Keratinocyte (primary cell): ENCODE measurements around the gene SORBS2. TPM values are rescaled to one million over a fixed set of nuclear protein-coding genes. Genes with fewer than 3 reads are reported as not detected.

Experiments
- DNase-seq: peaks from one replicate; pipeline ENCODE4 v3.0.0-alpha.2; 2011; ENCODE audit warnings: low read depth, missing footprints, low spot score
- FAIRE-seq: peaks from 2 replicates; lab custom pipeline; 2011; peaks lifted over from hg19 to GRCh38; lab: Jason Lieb, UNC
- H2AFZ ChIP-seq: 2 replicates; pipeline ENCODE4 v1.6.0; 2012; ENCODE audit warnings: low read length, control low read depth, inconsistent platforms; ENCODE audit not compliant: control insufficient read depth
- H3K27ac ChIP-seq: 2 replicates; pipeline ENCODE4 v1.5.1; 2011; ENCODE audit warnings: low read length; ENCODE audit not compliant: control insufficient read depth, insufficient read depth
- H3K27me3 ChIP-seq: 3 replicates; pipeline ENCODE4 v1.6.0; 2011; ENCODE audit warnings: low read length; ENCODE audit not compliant: control insufficient read depth, insufficient read depth; ENCODE audit errors: extremely low read depth
- H3K36me3 ChIP-seq, 2 experiments: 2 replicates in 1 of 2; 3 replicates in 1 of 2; pipeline ENCODE4 v1.5.1; 2011; ENCODE audit warnings: low read length in 2 of 2, mild to moderate bottlenecking in 1 of 2; ENCODE audit not compliant: control insufficient read depth in 2 of 2, insufficient read depth in 2 of 2; ENCODE audit errors: extremely low read depth in 1 of 2
- H3K4me1 ChIP-seq: 3 replicates; pipeline ENCODE4 v1.5.1; 2011; ENCODE audit warnings: low read length; ENCODE audit not compliant: control insufficient read depth, insufficient read depth; ENCODE audit errors: extremely low read depth
- H3K4me2 ChIP-seq: 3 replicates; pipeline ENCODE4 v1.6.0; 2011; ENCODE audit warnings: low read depth, low read length; ENCODE audit not compliant: control insufficient read depth, insufficient read depth; ENCODE audit errors: extremely low read depth
- H3K4me3 ChIP-seq, 3 experiments: fragments of 200-600 bp in 1 of 3; sonication (generic) in 1 of 3; 2 replicates in 2 of 3; 3 replicates in 1 of 3; pipeline ENCODE4 v1.5.1; 2011 to 2016; ENCODE audit warnings: low read length in 3 of 3, mild to moderate bottlenecking in 3 of 3, control low read depth in 2 of 3, inconsistent platforms in 1 of 3, low read depth in 1 of 3, mixed read lengths in 1 of 3, mixed run types in 1 of 3, moderate library complexity in 1 of 3; ENCODE audit not compliant: control insufficient read depth in 2 of 3, insufficient read depth in 2 of 3; ENCODE audit errors: extremely low read depth in 1 of 3
- H3K79me2 ChIP-seq: 2 replicates; pipeline ENCODE4 v1.6.0; 2012; ENCODE audit warnings: low read length; ENCODE audit not compliant: control insufficient read depth, insufficient read depth
- H3K9ac ChIP-seq: 3 replicates; pipeline ENCODE4 v1.6.0; 2011; ENCODE audit warnings: low read length; ENCODE audit not compliant: control insufficient read depth, insufficient read depth; ENCODE audit errors: extremely low read depth
- H3K9me1 ChIP-seq: 3 replicates; pipeline ENCODE4 v1.6.0; 2011; ENCODE audit warnings: low read length; ENCODE audit not compliant: control insufficient read depth, insufficient read depth; ENCODE audit errors: extremely low read depth
- H3K9me3 ChIP-seq: 2 replicates; pipeline ENCODE4 v1.5.1; 2012; ENCODE audit warnings: low read depth, low read length; ENCODE audit not compliant: control insufficient read depth
- H4K20me1 ChIP-seq: 3 replicates; pipeline ENCODE4 v1.6.0; 2011; ENCODE audit warnings: low read length; ENCODE audit not compliant: control insufficient read depth, insufficient read depth; ENCODE audit errors: extremely low read depth
- EZH2 ChIP-seq: IDR thresholded peaks from one replicate; pipeline ENCODE4 v1.6.1; 2012; ENCODE audit warnings: inconsistent platforms, mild to moderate bottlenecking, low read length, moderate library complexity
- dilution Hi-C: fragments of 300-500 bp; cut with MboI; formaldehyde crosslinking; loops from one replicate; pipeline ENCODE4 v1.7.0; 2020; ENCODE audit warnings: low sequenced_read_pairs; ENCODE audit not compliant: extremely low pct_ligation_motif_present
- polyA plus RNA-seq, 5 experiments: library from polyadenylated mRNA; depleted of rRNA in 3 of 5; stranded (reverse) in 3 of 5; stranded (forward) in 1 of 5; unstranded in 1 of 5; fragments of >200 nt; gene quantifications; 1 replicate in 1 of 5; 2 replicates in 3 of 5; 3 replicates in 1 of 5; pipeline versions ENCODE4 v1.2.1 to v1.2.3, GENCODE V29; 2011 to 2012; ENCODE audit warnings: missing spikeins in 2 of 5, low read depth in 1 of 5, low replicate concordance in 1 of 5
- TF ChIP-seq, protein P1 (sequence below), 3 experiments: IDR thresholded peaks in 1 of 3; conservative IDR thresholded peaks in 1 of 3; optimal IDR thresholded peaks in 1 of 3; 2 replicates in 2 of 3; 3 replicates in 1 of 3; pipeline versions ENCODE3 to v1.5.1; 2011; ENCODE audit warnings: low read length in 3 of 3, mild to moderate bottlenecking in 3 of 3, moderate library complexity in 2 of 3, control low read depth in 1 of 3, inconsistent platforms in 1 of 3; ENCODE audit not compliant: insufficient read depth in 2 of 3; ENCODE audit errors: extremely low read depth in 1 of 3

SORBS2 gene
- polyA plus RNA-seq, 1 donor (not counting 4 experiments of a cell fraction or from before 2014, with no cell fraction given): 0.14 TPM

DNA sequence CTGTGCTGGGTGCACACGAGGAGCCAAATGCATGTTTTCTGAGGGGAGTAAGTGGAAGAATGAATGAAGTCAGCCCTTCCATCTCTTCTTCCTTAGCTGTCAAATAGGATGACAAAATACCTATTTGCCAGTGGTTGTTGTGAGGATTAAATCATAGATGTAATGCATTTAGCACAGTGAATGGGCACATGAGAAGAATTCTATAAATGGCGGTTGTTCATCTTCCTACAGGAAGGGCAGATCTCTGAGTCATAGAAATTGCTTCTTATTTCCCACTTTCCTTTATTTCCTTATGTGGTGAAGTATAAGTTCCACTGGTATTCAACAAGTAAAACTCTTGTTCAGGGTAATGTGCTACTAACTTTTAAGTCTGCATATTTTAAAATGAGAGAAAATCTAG lies 83.1 kb downstream of the SORBS2 start:
- Histone ChIP-seq H2AFZ (no peak overlapping the region), H3K9ac (no peak overlapping the region), H3K27me3 (no peaks in the 10 kb centered on the region), H3K79me2 (no peaks in the 10 kb centered on the region), H3K4me1 (peaks cover 9% of the 10 kb centered on the region), H3K9me3 (no peaks in the 10 kb centered on the region), H3K9me1 (no peaks in the 10 kb centered on the region), H3K4me3 (no peak overlapping the region), H3K27ac (no peak overlapping the region), H3K36me3 (no peaks in the 10 kb centered on the region), H3K4me2 (no peak overlapping the region), H4K20me1 (no peaks in the 10 kb centered on the region)
- dilution Hi-C loops: no loop called here
- no peak for FAIRE-seq
- no peak for TF ChIP-seq EZH2
- TF ChIP-seq, protein P1, sequence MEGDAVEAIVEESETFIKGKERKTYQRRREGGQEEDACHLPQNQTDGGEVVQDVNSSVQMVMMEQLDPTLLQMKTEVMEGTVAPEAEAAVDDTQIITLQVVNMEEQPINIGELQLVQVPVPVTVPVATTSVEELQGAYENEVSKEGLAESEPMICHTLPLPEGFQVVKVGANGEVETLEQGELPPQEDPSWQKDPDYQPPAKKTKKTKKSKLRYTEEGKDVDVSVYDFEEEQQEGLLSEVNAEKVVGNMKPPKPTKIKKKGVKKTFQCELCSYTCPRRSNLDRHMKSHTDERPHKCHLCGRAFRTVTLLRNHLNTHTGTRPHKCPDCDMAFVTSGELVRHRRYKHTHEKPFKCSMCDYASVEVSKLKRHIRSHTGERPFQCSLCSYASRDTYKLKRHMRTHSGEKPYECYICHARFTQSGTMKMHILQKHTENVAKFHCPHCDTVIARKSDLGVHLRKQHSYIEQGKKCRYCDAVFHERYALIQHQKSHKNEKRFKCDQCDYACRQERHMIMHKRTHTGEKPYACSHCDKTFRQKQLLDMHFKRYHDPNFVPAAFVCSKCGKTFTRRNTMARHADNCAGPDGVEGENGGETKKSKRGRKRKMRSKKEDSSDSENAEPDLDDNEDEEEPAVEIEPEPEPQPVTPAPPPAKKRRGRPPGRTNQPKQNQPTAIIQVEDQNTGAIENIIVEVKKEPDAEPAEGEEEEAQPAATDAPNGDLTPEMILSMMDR (optimal IDR thresholded peaks at IDR 0.05 in 1 of 3, IDR thresholded peaks at IDR 0.05 in 1 of 3, conservative IDR thresholded peaks at IDR 0.05 in 1 of 3; ENCODE audit: extremely low read depth in 1 of 3, insufficient read depth in 2 of 3, low read length in 3 of 3): no peak
- DNase-seq: no peak

DNA sequence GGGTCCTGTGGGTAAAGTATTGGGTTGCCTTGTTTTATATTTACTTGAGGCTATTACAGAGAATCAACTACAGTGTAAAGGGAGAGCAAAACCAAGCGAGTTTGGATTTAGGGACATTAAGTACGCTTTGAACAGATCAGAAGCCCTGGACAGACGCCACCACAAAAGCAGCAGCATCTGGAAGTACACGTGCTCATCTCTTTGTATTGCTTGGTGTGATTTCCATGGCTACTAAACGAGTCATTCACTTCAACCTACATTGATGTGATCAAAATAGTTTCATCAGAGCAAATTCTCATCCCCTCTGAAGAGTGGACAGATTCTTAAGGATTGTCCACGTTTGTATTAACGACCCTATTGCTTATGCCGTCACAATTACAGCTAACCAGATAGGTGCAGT lies 85.1 kb downstream of the SORBS2 start:
- H3K4me3 ChIP-seq: no peak overlapping the region
- no peaks in the 10 kb centered on the region for H3K9me1 ChIP-seq
- no peak overlapping the region for H3K4me2 ChIP-seq
- H3K27me3 ChIP-seq: no peaks in the 10 kb centered on the region
- H3K9ac ChIP-seq: no peak overlapping the region
- no peaks in the 10 kb centered on the region for H3K79me2 ChIP-seq
- no peak overlapping the region for H3K27ac ChIP-seq
- H3K36me3 ChIP-seq: no peaks in the 10 kb centered on the region
- TF ChIP-seq, protein P1 (optimal IDR thresholded peaks at IDR 0.05 in 1 of 3, IDR thresholded peaks at IDR 0.05 in 1 of 3, conservative IDR thresholded peaks at IDR 0.05 in 1 of 3; ENCODE audit: extremely low read depth in 1 of 3, insufficient read depth in 2 of 3, low read length in 3 of 3): no peak
- no peak for TF ChIP-seq EZH2
- H2AFZ ChIP-seq: no peak overlapping the region
- no peaks in the 10 kb centered on the region for H4K20me1 ChIP-seq
- no peak for DNase-seq
- peaks cover 9% of the 10 kb centered on the region for H3K4me1 ChIP-seq
- no peak for FAIRE-seq
- dilution Hi-C loops: no loop called here
- H3K9me3 ChIP-seq: no peaks in the 10 kb centered on the region
